Breast epithelium (tissue), 3 donors: Measurements from ENCODE around the gene ARHGAP15.

Experiments
- CTCF ChIP-seq, 3 donors: fragments of 450-650 bp; IDR thresholded peaks; one replicate each; pipeline ENCODE4 v1.5.1; 2016 to 2017; ENCODE audit warnings: antibody characterized with exemption in 3 of 3, mild to moderate bottlenecking in 3 of 3, moderate library complexity in 3 of 3
- POLR2A ChIP-seq: fragments of 450-650 bp; IDR thresholded peaks from one replicate; pipeline ENCODE4 v1.6.1; 2016; ENCODE audit warnings: antibody characterized with exemption, mild to moderate bottlenecking, moderate library complexity
- POLR2AphosphoS5 ChIP-seq, 3 donors: sonication (generic); formaldehyde crosslinking; IDR thresholded peaks; one replicate each; pipeline ENCODE4 v1.6.1; 2017; ENCODE audit warnings: antibody characterized with exemption in 3 of 3

DNA sequence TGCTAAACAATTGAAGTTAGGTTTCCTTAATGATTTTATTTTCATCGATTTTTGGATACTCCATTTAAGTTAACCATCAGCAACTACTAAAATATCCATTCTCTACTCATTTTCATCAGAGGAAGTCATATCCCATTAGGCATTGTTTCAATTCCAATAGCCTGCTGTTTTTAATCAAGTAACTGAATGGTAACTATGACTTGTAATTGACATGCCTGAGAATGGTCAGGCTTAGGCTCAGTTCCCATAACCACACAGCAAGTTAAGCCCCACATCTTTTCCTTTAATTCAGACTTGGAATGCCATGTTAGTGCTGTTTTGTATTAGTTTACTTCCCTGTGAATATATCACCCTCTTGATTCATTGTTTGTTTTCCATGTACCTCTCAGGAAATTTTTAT is 398.8 kb downstream of the ARHGAP15 start:
- TF ChIP-seq CTCF (IDR thresholded peaks at IDR 0.05): no peak
- no peak for TF ChIP-seq POLR2A
- TF ChIP-seq POLR2AphosphoS5 (IDR thresholded peaks at IDR 0.05): no peak
